HG02763 (cell line): ENCODE data around the gene C7.
"Not testable (repeated sequence)": the region's sequence is repeated elsewhere in the genome, so short reads cannot be mapped to it uniquely, and the experiment has no call there.

ENCODE experiments used
- ATAC-seq: cut with Tn5 transposase; IDR thresholded peaks from one replicate; pipeline ENCODE4 v1.9.1; 2021; ENCODE audit warnings: mild to moderate bottlenecking, moderate library complexity; ENCODE audit not compliant: unreplicated experiment

The C7 gene

GRCh38 chr5:40988746-40989510 lies 79.6 kb downstream of the C7 start:
- ATAC-seq = no peak

GRCh38 chr5:40991168-40991980 lies 82.1 kb downstream of the C7 start:
- ATAC-seq = no peak

GRCh38 chr5:40991981-40992559 lies 82.8 kb downstream of the C7 start:
- ATAC-seq = no peak

- ATAC-seq = no peak
These were observed 86.7 kb downstream of the C7 start for GRCh38 chr5:40995801-40996586.

- ATAC-seq = no peak
These were observed 89.8 kb downstream of the C7 start for GRCh38 chr5:40999142-40999541.

GRCh38 chr5:40999966-41000365 lies 90.7 kb downstream of the C7 start:
- no peak for ATAC-seq

- ATAC-seq = no peak
These were observed 94.5 kb downstream of the C7 start for GRCh38 chr5:41003670-41004376.

GRCh38 chr5:41004931-41005330 lies 95.6 kb downstream of the C7 start:
- ATAC-seq = no peak

- no peak for ATAC-seq
These were observed 99.9 kb downstream of the C7 start for GRCh38 chr5:41009232-41009631.

GRCh38 chr5:41010572-41010971 lies 101.3 kb downstream of the C7 start:
- ATAC-seq = no peak

- ATAC-seq = no peak
These were observed 103.0 kb downstream of the C7 start for GRCh38 chr5:41012318-41012717.

GRCh38 chr5:41022600-41022999 lies 113.3 kb downstream of the C7 start:
- not testable (repeated sequence) for ATAC-seq
